KG1 (cell line): ENCODE data around the gene TPM4.

ENCODE experiments used
- DNase-seq: peaks from one replicate; lab custom pipeline; 2025; lab: John Stamatoyannopoulos, UW

Gene TPM4

GRCh38 chr19:16041991-16042386 lies 34.3 kb upstream of the TPM4 start:
- no peak for DNase-seq

DNA sequence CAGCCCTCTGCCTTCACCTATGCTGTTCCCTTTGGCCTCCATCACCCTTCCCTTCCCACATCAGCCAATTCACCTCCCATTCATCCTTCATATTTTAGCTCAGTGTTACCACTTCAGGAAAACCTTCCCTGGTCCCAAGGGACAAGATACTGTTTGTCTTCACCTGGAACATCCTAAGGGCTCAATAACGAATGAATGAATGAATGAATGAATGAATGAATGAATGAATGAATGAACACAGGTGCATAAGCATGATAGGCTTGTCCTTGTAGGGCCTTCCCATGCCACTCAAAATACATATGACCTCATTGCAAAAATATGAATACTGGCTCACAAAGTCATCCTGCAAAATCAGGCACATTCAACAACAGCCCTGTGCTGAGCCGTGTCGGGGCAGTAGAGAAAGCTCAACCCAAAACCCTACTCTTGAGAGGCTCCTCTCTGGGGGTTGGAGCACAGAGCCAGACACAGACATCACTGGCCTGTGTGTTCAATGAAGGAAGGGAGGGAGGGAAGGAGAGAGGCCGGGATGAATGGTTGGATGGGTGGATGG lies 33.7 kb upstream of the TPM4 start:
- no peak for DNase-seq

GRCh38 chr19:16043156-16043757 lies 33.0 kb upstream of the TPM4 start:
- DNase-seq: no peak

GRCh38 chr19:16044746-16045145 lies 31.5 kb upstream of the TPM4 start:
- no peak for DNase-seq

GRCh38 chr19:16045171-16045570 lies 31.1 kb upstream of the TPM4 start:
- DNase-seq: no peak

GRCh38 chr19:16045893-16046292 lies 30.4 kb upstream of the TPM4 start:
- no peak for DNase-seq

GRCh38 chr19:16048583-16048982 lies 27.7 kb upstream of the TPM4 start:
- no peak for DNase-seq

DNA sequence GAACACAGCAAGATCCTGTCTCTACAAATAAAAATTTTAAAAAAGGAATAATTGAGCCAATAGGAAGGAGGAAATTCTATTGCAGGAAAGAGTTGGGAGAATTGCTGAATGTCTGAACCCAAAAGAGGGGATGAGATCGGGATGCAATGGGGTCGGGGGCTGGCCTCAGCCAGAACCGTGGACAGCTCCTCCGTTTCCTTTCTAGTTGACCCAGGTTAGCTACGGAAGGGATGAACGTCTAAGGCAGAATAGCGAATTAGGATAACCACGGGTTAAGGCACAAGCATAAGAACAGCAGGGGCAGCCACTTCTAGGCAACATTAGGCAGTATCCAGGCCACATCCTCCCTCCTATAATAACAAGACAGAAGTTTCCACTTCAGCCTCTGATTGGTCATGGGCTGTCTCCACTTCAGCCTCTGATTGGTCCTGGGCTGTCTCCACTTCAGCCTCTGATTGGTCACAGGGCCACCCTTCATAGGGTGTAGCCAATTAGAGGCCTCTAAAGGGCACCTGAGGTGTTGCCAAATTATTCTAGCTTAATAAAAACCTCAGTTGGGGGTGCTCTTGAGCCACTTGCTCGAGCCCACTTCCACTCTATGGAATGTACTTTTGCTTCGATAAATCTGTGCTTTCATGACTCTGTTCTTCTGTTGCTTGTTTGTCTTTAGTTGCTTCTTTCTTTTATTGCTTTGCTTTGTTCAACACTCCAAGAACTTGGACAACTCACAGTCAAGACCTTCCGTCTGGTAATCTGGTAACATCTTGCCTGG lies 24.9 kb upstream of the TPM4 start:
- no peak for DNase-seq

DNA sequence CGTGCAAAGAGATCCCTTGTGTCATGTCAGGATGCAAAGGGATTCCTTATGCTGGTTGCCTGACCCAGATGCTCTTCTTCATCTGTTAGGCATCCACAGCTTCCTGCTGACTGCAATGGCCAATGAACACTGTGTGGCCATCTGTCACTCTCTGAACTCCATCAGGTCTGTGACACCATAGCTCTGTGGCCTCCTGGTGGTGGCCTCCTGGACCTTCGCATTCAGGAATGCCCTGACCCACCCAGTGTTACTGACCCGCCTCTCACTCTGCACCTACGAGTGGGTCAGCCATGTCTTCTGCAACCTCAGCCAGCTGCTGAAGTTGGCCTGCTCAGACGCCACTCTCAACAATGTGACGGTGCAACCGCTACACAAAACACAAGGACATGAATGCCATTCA lies 23.9 kb upstream of the TPM4 start:
- no peak for DNase-seq

- no peak for DNase-seq
Measured at GRCh38 chr19:16057062-16057461, 19.2 kb upstream of the TPM4 start.

GRCh38 chr19:16060294-16060693 lies 16.0 kb upstream of the TPM4 start:
- DNase-seq: no peak

- no peak for DNase-seq
Measured at GRCh38 chr19:16061943-16062342, 14.4 kb upstream of the TPM4 start.

GRCh38 chr19:16062789-16063188 lies 13.5 kb upstream of the TPM4 start:
- DNase-seq: no peak

DNA sequence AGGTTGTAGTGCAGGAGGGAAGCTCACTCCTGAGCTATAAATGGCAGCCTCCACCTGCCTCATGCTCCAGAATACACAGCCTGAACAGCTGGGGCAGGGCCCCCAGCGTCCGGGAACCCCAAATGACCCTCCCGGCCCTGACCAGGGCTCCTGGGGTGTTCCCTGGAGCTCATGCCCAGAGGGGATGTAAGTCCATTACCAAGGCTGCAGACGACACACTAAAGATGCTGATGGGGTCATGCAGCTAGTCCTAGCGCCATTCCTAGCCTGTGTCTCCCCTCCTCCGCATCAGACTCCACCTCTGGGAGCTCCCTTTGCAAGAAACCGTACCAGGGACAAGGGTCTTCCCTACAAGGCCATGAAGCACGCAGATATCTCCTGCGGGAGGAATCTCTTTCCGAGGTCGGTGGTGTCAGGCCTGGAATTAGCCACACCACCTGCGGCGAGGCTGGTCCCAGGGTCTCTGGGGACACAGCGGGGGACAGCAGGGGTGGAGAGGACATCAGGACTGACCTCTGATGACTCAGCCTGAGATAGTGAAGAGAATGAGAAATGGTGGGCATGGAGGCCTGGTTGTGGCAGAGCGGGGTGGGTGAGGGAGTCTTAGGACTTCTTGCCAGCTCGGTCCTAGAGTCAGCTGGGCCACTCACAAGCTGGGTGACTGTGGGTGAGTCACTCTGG lies 11.9 kb upstream of the TPM4 start:
- no peak for DNase-seq

DNA sequence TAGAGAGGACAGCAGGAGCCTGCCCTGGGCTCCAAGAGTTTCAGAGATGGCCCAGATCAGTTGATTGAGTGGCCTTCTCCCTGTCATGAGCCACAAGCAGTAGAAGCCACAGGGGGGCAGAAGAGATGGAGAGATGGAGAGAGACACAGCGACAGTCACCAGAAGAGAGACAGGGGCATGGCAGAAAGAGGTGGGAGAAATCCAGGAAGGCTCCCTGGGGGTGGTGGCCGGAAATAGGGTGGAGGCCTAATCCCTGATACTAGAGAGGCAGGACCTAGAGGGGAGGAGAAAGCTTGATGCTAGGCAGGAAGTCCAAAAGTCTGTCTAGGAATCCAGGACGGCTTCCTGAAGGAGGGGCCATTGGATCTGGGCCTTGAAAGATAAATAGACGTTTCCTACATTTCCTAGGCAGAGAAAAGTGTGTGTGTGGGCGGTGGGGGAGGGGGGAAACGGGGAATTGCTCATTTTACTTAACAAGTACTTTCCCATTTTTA lies 9.6 kb upstream of the TPM4 start:
- no peak for DNase-seq

DNA sequence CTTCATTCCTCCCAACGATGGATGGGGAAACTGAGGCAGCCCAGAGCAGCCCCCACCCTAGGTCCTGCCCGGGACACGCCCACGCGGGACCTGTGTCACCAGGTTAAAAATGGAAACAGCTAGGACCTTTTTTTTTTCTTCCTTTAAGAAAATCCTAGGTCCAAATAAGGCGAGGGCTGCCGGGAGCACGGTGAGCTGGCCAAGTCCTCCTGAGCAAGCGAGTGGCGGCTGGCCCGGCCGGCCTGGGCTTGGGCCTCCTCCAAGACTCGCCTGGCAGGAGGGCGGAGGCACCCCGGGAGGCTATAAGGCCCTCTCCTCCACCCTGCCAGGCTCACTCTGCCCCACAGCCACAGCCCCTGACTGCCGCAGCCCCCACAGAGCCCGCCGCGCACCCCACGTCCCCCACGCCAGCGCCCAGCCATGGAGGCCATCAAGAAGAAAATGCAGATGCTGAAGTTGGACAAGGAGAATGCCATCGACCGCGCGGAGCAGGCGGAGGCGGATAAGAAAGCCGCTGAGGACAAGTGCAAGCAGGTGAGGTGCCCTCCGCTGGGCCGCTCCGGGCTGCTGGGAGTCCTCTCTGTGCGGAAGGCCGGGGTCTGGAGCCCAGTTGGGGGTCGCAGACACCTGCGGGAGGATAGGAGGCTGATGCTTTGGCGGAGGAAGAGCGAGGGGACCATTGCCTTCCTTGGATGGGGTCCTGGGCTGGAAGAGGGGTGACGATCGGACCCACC lies 8.9 kb upstream of the TPM4 start:
- no peak for DNase-seq

GRCh38 chr19:16068696-16069259 lies 7.5 kb upstream of the TPM4 start:
- DNase-seq: no peak

DNA sequence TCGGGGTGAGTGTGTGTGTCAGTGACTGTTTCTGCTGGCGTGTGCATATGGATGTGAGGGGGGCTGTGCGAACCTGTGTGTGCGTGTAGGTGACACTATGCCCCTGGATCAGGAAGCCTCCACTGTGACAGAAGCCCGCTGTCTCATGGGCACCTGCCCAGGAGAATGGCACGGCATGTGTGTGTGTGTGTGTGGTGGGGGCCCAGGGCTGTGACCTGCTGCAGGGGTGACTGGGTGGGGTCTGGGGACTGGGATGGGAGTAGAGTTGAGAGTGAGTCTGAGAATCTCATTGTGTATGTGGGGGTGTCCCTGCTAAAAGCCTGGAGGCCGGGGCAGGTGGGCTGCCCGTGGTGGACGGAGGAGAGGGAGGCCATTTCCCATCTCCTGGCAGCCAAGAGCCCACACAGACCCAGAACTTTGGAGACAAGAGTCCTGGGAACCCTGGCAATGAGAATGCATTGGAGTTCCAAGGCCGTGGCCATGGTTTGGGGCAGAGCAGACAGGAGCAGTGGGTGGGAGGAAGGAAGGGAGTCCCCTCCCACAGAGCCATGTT lies 6.4 kb upstream of the TPM4 start:
- no peak for DNase-seq

DNA sequence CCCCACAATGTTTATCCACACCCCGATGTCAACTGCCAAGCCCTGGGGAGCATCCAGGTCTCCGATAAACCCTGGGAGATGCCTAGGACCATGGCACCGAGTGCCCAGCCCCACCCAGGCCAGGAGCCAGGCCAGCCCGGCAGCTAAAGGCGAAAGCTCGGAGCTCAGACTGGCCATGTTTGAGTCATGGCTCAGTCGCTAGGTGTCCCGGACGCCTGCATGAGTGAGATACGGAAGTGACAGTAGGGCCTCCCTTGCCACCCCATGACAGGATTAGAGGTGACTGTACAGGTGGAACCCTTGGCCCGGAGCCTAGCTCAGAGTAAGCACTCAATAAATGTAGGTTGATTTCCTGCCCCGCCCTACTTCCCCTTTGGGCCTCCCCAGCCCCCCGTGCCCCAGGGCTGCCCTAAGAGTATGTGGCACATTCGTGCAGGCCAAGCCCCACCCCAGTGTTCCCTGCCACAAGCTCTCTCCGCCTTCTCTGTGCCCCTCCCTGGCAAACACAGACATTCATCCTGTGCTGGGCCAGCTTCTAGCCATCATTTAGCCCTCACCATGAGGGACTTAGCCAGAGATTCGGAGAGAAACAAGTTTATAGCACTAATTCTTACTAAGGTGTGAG lies 5.8 kb upstream of the TPM4 start:
- DNase-seq: peak; percentile 78

DNA sequence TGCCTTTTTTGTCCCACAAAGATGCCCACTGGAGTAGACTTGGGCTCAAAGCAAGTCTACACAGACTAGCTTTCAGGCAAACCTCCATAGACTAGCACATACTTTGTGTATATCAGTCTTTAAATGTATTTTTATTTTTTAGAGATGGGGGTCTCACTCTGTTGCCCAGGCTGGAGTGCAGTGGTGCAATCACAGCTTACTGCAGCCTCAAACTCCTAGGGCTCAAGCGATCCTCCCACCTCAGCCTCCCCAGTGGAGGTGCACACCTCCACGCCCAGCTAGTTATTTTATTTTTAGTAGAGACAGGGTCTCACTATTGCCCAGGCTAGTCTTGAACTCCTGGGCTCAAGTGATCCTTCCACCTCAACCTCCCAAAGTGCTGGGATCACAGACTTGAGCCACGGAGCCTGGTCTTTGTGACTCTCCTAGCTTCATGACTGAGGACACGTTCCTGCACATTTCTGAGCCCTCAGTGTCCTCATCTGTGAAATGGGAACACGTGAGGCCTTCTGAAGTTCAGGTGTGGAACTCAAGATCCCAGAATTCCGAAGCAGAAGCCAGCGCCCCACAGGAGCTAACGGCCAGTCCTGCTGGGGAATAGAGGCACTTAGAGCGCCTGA lies 5.1 kb upstream of the TPM4 start:
- no peak for DNase-seq

DNA sequence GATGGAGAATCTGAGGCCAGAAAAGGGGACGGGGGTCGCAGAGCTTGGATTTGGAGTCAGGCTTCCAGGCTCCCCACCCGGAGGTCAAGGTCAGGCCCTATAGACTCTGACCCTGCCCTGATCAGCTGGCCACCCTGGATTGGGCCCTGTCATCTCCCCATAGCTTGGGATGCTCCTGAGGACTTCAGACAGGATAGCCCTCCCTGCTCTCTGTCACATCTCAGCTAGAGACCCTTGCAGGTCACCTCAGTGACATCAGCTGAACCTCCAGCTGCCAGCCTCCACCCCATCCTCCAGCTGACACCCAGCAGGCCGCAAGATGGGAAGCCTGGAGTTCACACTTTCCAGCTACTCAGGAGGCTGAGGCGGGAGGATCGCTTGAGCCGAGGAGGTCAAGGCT lies 2.8 kb upstream of the TPM4 start:
- DNase-seq: no peak
